ENCODE results near the gene PI4K2A.
"Not testable (repeated sequence)": the region's sequence is repeated elsewhere in the genome, so short reads cannot be mapped to it uniquely, and the experiment has no call there.

The PI4K2A gene

GRCh38 chr10:97611473-97611872 lies 29.0 kb upstream of the PI4K2A start:
- TF ChIP-seq GATA1 (IDR thresholded peaks at IDR 0.05; ENCODE audit: low read depth, low read length) (no peak), POLR2A (IDR thresholded peaks at IDR 0.05; ENCODE audit: low read length) (no peak)
- peak; percentile 19 to 21 for DNase-seq

GRCh38 chr10:97612386-97612785 lies 28.1 kb upstream of the PI4K2A start:
- peak; percentile 35 to 45 for DNase-seq
- TF ChIP-seq GATA1 (IDR thresholded peaks at IDR 0.05; ENCODE audit: low read depth, low read length), result no peak
- TF ChIP-seq POLR2A (IDR thresholded peaks at IDR 0.05; ENCODE audit: low read length), result no peak

GRCh38 chr10:97618285-97618684 lies 22.2 kb upstream of the PI4K2A start:
- no peak for TF ChIP-seq POLR2A (IDR thresholded peaks at IDR 0.05; ENCODE audit: low read length)
- TF ChIP-seq GATA1 (IDR thresholded peaks at IDR 0.05; ENCODE audit: low read depth, low read length), result no peak
- DNase-seq, result no peak

- TF ChIP-seq GATA1 (IDR thresholded peaks at IDR 0.05; ENCODE audit: low read depth, low read length) (no peak), POLR2A (IDR thresholded peaks at IDR 0.05; ENCODE audit: low read length) (no peak)
- no peak for DNase-seq
These were observed 21.7 kb upstream of the PI4K2A start for GRCh38 chr10:97618733-97619132.

GRCh38 chr10:97623277-97623676 lies 17.2 kb upstream of the PI4K2A start:
- DNase-seq, result no peak
- no peak for TF ChIP-seq POLR2A (IDR thresholded peaks at IDR 0.05; ENCODE audit: low read length)
- TF ChIP-seq GATA1 (IDR thresholded peaks at IDR 0.05; ENCODE audit: low read depth, low read length), result no peak

- DNase-seq, result peak; percentile 87 to 88
- TF ChIP-seq GATA1 (IDR thresholded peaks at IDR 0.05; ENCODE audit: low read depth, low read length), result no peak
- TF ChIP-seq POLR2A (IDR thresholded peaks at IDR 0.05; ENCODE audit: low read length), result no peak
These were observed 12.7 kb upstream of the PI4K2A start for GRCh38 chr10:97627731-97628130.

- DNase-seq, result no peak
- TF ChIP-seq GATA1 (IDR thresholded peaks at IDR 0.05; ENCODE audit: low read depth, low read length), result no peak
- no peak for TF ChIP-seq POLR2A (IDR thresholded peaks at IDR 0.05; ENCODE audit: low read length)
These were observed 12.2 kb upstream of the PI4K2A start for GRCh38 chr10:97628228-97628627.

GRCh38 chr10:97629289-97629688 lies 11.2 kb upstream of the PI4K2A start:
- TF ChIP-seq POLR2A (IDR thresholded peaks at IDR 0.05; ENCODE audit: low read length) (no peak), GATA1 (IDR thresholded peaks at IDR 0.05; ENCODE audit: low read depth, low read length) (no peak)
- DNase-seq, result no peak

GRCh38 chr10:97631098-97631497 lies 9.4 kb upstream of the PI4K2A start:
- TF ChIP-seq GATA1 (IDR thresholded peaks at IDR 0.05; ENCODE audit: low read depth, low read length), result no peak
- no peak for TF ChIP-seq POLR2A (IDR thresholded peaks at IDR 0.05; ENCODE audit: low read length)
- DNase-seq, result no peak

- TF ChIP-seq POLR2A (IDR thresholded peaks at IDR 0.05; ENCODE audit: low read length) (peak; percentile 71), GATA1 (IDR thresholded peaks at IDR 0.05; ENCODE audit: low read depth, low read length) (no peak)
- peak; percentile 94 to 96 for DNase-seq
These were observed 7.3 kb upstream of the PI4K2A start, which contains the start of gene MORN4 for GRCh38 chr10:97632949-97633884. TSS of gene MORN4 (minus strand) at chr10:97633500. CDS start at chr10:97619653, 13,847 bp downstream.

- DNase-seq, result peak; percentile 69
- TF ChIP-seq POLR2A (IDR thresholded peaks at IDR 0.05; ENCODE audit: low read length) (no peak), GATA1 (IDR thresholded peaks at IDR 0.05; ENCODE audit: low read depth, low read length) (no peak)
These were observed 6.5 kb upstream of the PI4K2A start for GRCh38 chr10:97633921-97634320.

- TF ChIP-seq GATA1 (IDR thresholded peaks at IDR 0.05; ENCODE audit: low read depth, low read length) (no peak), POLR2A (IDR thresholded peaks at IDR 0.05; ENCODE audit: low read length) (no peak)
- no peak for DNase-seq
These were observed 4.9 kb upstream of the PI4K2A start for GRCh38 chr10:97635577-97635976.

GRCh38 chr10:97639090-97639489 lies 1.4 kb upstream of the PI4K2A start:
- DNase-seq, result not testable (repeated sequence)

GRCh38 chr10:97640868-97641811 lies 669 bp downstream of the PI4K2A start:
- peak; percentile 56 to 71 for DNase-seq
- peak; percentile 61 for TF ChIP-seq POLR2A (IDR thresholded peaks at IDR 0.05; ENCODE audit: low read length)
- no peak for TF ChIP-seq GATA1 (IDR thresholded peaks at IDR 0.05; ENCODE audit: low read depth, low read length)

- DNase-seq, result not testable (repeated sequence)
These were observed 2.1 kb downstream of the PI4K2A start for GRCh38 chr10:97642471-97643159.
